ACC112 (cell line): ENCODE data around the gene CD101.

Experiments
- H2AFZ ChIP-seq: fragments of 200-600 bp; sonication (generic); one replicate; pipeline ENCODE4 v1.6.0; 2017; ENCODE audit warnings: antibody characterized with exemption, low read length; ENCODE audit not compliant: unreplicated experiment
- H3K27ac ChIP-seq: fragments of 200-600 bp; sonication (generic); 2 replicates; pipeline ENCODE4 v1.5.1; 2014; ENCODE audit warnings: low read depth, mild to moderate bottlenecking, antibody characterized with exemption, low read length, moderate library complexity
- H3K27me3 ChIP-seq: fragments of 200-600 bp; sonication (generic); 2 replicates; pipeline ENCODE4 v1.6.1; 2014; ENCODE audit warnings: mild to moderate bottlenecking, antibody characterized with exemption, low read length, moderate library complexity, mixed read lengths; ENCODE audit not compliant: insufficient read depth
- H3K36me3 ChIP-seq: fragments of 200-600 bp; sonication (generic); 2 replicates; pipeline ENCODE4 v1.6.1; 2016; ENCODE audit warnings: mild to moderate bottlenecking, antibody characterized with exemption, low read length, moderate library complexity, mixed read lengths; ENCODE audit not compliant: insufficient read depth
- H3K4me1 ChIP-seq: fragments of 200-600 bp; sonication (generic); one replicate; pipeline ENCODE4 v1.6.1; 2016; ENCODE audit warnings: low read length, mixed read lengths; ENCODE audit not compliant: insufficient read depth, unreplicated experiment, control insufficient read depth
- H3K4me3 ChIP-seq: fragments of 200-600 bp; sonication (generic); 2 replicates; pipeline ENCODE4 v1.5.1; 2014; ENCODE audit warnings: mild to moderate bottlenecking, low read depth, low read length
- H3K79me2 ChIP-seq: fragments of 200-600 bp; sonication (generic); one replicate; pipeline ENCODE4 v1.6.0; 2016; ENCODE audit warnings: low read length; ENCODE audit not compliant: control insufficient read depth, unreplicated experiment, insufficient read depth

CD101 gene

DNA sequence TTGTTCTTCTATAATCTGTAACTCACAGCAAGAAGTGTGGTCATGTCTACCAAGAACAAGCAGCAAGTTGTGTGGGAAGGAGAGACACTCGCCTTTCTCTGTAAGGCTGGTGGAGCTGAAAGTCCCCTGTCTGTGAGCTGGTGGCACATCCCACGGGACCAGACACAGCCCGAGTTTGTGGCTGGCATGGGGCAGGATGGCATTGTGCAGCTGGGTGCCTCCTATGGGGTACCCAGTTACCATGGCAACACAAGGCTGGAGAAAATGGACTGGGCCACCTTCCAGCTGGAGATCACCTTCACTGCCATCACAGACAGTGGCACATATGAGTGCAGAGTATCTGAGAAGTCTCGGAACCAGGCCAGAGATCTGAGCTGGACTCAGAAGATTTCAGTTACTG is 15.5 kb downstream of the CD101 start:
- Histone ChIP-seq H2AFZ (no peak overlapping the region), H3K4me1 (peaks cover 21% of the 10 kb centered on the region), H3K27ac (no peak overlapping the region), H3K36me3 (no peaks in the 10 kb centered on the region), H3K4me3 (no peak overlapping the region), H3K79me2 (no peaks in the 10 kb centered on the region), H3K27me3 (no peaks in the 10 kb centered on the region)

DNA sequence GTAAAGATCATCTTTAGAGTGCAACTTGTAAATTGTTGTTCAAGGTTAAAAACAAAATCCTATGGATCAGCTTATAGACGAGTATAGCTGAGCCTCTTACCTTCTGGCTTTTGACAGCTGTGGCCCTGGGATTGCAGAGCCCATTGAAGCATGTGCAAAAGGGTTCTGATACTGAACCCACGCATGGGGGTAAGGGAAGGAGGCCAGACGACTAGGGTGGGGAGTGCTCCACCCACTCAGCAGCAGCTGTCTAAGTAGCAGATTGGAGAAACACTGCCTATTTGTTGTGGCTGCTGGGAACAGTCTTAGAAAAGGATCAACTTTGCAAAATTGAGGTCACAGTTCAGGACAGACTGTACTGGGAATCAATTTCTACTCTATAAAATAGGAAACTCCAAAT is 16.1 kb downstream of the CD101 start:
- no peaks in the 10 kb centered on the region for H3K79me2 ChIP-seq

DNA sequence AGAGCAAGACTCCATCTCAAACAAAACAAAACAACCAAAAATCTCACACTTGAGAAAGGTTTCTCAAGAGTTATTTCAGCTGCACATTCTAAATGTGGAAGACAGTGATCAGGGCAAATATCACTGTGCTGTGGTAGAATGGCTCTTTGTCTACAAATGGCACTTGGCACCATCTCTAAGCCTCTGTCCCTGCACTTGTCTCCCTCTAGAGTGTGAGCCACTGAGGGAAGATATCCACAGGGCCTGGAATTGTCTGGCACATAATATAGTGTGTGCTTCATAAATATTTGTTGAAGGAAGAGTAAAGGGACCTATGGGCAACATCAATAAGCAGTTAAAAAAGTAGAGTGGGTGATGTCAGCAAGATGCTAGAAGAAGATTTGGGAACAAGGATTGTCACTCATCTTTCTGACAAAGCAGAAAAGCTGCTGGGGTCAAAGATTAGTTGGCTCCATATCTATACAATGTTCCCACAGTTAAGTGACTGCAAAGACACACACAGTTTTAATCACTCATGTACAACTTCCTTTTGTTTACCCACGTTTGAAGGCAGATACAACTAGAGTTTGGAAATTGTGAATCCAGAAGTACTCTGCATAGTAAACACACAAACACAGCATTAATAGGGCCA is 19.1 kb downstream of the CD101 start:
- H3K79me2 ChIP-seq = no peaks in the 10 kb centered on the region
- H3K4me3 ChIP-seq = no peak overlapping the region
- peaks cover under 1% of the 10 kb centered on the region for H3K4me1 ChIP-seq
- no peaks in the 10 kb centered on the region for H3K36me3 ChIP-seq
- no peak overlapping the region for H3K27ac ChIP-seq
- H2AFZ ChIP-seq = no peak overlapping the region
- no peaks in the 10 kb centered on the region for H3K27me3 ChIP-seq

More for the DNA sequence above, 16.1 kb downstream of the CD101 start:
- Histone ChIP-seq H2AFZ (no peak overlapping the region), H3K36me3 (no peaks in the 10 kb centered on the region), H3K27me3 (no peaks in the 10 kb centered on the region), H3K4me3 (no peak overlapping the region), H3K4me1 (peaks cover 21% of the 10 kb centered on the region), H3K27ac (no peak overlapping the region)

DNA sequence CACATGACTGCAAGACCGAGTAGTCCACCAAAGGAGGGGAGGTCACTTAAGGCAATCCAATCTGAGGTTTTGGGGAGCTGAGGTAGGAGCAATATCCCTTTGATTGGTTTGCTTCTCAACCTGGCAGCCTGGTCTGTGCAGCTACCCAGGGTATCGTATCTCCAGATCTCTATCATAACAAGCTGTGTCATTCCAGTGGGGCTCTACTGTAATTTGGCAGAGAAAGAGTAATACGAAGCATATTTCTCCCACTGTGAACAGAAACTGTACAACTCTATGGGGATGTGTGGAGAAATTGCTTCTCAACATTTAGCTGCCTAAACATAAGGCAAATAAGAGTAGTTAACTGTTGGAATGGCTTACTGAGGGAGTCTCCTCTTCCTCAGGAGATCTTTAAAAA is 20.6 kb downstream of the CD101 start:
- Histone ChIP-seq H2AFZ (no peak overlapping the region), H3K27ac (no peak overlapping the region), H3K4me1 (peaks cover 12% of the 10 kb centered on the region), H3K4me3 (no peak overlapping the region), H3K36me3 (no peaks in the 10 kb centered on the region), H3K79me2 (no peaks in the 10 kb centered on the region), H3K27me3 (no peaks in the 10 kb centered on the region)

DNA sequence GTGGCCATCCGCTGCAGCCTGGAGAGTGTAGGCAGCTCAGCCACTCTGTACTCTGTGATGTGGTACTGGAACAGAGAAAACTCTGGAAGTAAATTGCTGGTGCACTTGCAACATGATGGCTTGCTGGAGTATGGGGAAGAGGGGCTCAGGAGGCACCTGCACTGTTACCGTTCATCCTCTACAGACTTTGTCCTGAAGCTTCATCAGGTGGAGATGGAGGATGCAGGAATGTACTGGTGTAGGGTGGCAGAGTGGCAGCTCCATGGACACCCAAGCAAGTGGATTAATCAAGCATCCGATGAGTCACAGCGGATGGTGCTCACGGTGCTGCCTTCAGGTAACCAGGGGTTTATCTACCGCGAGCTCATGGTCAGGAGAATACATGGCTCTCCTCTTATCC is 24.0 kb downstream of the CD101 start:
- Histone ChIP-seq H2AFZ (no peak overlapping the region), H3K4me3 (no peak overlapping the region), H3K4me1 (peaks cover 12% of the 10 kb centered on the region), H3K27ac (no peak overlapping the region), H3K36me3 (no peaks in the 10 kb centered on the region), H3K27me3 (no peaks in the 10 kb centered on the region), H3K79me2 (no peaks in the 10 kb centered on the region)

DNA sequence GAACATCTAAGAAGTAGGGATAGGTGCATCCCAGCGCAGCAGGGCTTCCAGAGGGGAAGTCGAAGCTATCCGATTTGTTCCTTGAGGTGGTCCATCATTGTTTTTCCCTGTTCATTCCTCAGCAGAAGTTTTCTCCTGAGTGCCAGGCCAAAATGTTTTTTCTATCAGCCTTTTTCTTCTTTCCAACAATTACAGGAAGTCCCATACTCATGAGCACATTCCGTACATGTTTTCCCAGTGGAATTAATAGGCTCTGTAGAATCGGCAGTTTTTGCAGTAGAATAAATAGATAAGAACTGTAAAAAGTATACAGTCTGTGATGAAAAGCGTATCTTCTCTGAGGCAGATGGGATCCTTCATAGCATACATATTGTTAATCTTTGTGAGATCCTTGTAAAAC is 24.8 kb downstream of the CD101 start:
- peak overlapping the region; percentile 76 for H2AFZ ChIP-seq
- no peak overlapping the region for H3K4me3 ChIP-seq
- peaks cover 12% of the 10 kb centered on the region for H3K4me1 ChIP-seq
- peak overlapping the region; percentile 37; the same call in 1 of the 2 replicates for H3K27ac ChIP-seq
- no peaks in the 10 kb centered on the region for H3K27me3 ChIP-seq
- H3K36me3 ChIP-seq = no peaks in the 10 kb centered on the region
- no peaks in the 10 kb centered on the region for H3K79me2 ChIP-seq

DNA sequence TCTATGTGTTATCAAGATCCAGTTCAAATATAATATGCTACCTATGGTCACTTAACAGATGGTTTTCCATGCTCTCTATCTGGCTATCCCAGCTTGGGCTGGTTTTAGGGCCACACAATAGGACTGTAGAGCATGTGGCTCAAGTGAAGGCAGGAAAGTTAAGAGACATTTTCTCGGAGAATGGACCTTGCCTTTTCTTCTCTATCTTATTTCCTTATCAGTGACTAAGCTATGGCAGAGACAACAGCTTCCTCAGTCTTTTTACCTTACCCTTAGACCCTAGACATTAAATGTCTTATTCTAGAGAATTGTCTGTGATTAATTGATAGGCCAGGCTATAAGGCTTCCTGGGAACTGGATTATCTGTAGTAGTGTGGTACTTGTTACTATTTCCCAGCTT is 28.1 kb downstream of the CD101 start:
- no peak overlapping the region for H3K4me3 ChIP-seq
- H3K27me3 ChIP-seq = no peaks in the 10 kb centered on the region
- H3K27ac ChIP-seq = no peak overlapping the region
- H3K36me3 ChIP-seq = no peaks in the 10 kb centered on the region
- no peak overlapping the region for H2AFZ ChIP-seq
- peaks cover 12% of the 10 kb centered on the region for H3K4me1 ChIP-seq
- H3K79me2 ChIP-seq = no peaks in the 10 kb centered on the region

DNA sequence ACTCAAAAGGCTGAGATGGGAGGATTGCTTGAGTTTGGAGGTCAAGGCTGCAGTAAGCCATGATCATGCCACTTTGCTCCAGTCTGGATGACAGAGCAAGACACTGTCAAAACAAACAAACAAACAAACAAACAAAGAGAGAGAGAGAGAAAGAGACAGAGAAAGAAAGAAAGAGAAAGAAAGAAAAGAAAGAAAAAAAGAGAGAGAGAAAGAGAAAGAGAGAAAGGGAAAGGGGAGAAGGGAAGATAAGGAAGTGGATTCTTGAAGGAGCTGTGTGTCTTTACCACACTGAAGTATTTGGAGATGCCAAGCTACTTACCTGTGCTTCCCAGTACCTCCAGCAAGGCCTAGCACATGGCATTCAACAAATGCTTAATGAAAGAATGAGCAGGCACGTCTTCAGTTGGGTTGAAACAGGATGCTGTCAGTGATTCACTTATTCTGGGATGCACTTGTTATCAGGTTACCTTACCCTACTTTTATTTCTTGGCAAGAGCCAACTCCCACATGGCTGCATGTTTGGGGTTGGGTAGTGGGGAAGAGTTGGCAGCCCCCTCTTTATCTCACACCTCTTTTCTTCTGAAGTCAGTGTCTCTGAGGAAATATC is 28.8 kb downstream of the CD101 start:
- Histone ChIP-seq H3K27ac (no peak overlapping the region), H3K4me1 (peaks cover 12% of the 10 kb centered on the region), H3K79me2 (no peaks in the 10 kb centered on the region), H3K36me3 (no peaks in the 10 kb centered on the region), H3K4me3 (no peak overlapping the region), H2AFZ (no peak overlapping the region), H3K27me3 (no peaks in the 10 kb centered on the region)

DNA sequence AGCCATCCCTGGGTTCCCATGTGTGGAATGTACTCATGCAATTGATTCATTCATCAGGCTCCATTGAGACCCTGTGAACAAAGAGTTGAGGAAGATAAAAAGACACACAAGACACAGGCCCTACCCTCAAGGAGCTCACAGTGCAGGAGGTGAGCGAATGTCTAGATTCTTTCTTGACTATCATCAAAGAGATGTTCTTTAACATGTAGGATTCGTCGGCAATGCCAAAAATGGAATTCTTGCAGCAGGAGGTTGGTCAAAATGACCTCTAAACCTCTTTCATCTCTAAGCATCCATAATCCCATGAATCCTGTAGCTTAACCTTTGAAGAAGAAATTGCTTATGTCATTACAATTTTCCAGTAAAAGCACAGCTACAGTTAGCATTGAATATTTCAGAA is 30.7 kb downstream of the CD101 start:
- Histone ChIP-seq H3K36me3 (no peaks in the 10 kb centered on the region), H3K27me3 (no peaks in the 10 kb centered on the region), H3K4me1 (peaks cover 4% of the 10 kb centered on the region), H3K4me3 (no peak overlapping the region), H2AFZ (no peak overlapping the region), H3K79me2 (no peaks in the 10 kb centered on the region), H3K27ac (no peak overlapping the region)

DNA sequence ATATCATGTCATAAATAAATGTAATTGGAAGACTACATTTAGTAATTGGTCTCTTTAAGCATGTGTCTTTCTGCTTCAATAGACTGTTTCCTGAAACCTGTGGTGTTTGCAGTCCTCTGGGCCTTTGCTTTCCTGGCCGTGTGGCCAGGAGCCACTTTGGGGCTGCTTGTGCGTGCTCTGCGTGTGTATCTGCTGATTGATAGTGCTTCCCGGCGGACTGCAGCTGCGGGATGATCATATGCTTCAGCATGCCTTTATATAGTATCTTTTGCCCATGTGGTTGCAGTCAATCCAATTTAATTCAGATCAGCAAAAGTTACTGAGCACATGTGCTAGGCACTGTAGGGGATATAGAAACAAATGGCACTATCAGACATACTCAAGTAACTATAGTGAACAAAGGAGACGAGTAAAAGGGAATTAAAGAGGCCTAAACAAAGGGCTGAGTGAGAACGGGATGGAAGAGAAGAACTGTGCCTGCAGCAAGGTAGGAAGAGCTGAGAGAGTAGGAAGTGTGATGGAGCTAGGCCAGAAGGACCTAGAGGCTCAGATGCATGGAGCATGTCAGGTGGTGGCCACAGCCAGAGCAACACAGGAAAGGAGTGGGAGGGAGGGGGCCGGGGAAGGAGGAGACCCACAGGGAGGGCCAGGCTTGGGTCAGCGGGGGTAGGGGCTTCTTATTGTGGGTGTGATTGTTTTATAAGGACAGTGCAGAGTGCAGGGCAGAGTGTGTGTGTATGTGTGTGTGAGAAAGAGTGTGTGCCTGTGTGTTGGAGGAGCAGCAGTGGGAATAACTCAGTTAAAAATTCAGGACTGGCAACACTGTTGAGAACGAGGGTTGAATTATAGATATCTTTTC is 31.4 kb downstream of the CD101 start:
- Histone ChIP-seq H3K27ac (no peak overlapping the region), H3K27me3 (no peaks in the 10 kb centered on the region), H3K4me1 (peaks cover 4% of the 10 kb centered on the region), H3K4me3 (no peak overlapping the region), H3K79me2 (no peaks in the 10 kb centered on the region), H2AFZ (no peak overlapping the region), H3K36me3 (no peaks in the 10 kb centered on the region)

DNA sequence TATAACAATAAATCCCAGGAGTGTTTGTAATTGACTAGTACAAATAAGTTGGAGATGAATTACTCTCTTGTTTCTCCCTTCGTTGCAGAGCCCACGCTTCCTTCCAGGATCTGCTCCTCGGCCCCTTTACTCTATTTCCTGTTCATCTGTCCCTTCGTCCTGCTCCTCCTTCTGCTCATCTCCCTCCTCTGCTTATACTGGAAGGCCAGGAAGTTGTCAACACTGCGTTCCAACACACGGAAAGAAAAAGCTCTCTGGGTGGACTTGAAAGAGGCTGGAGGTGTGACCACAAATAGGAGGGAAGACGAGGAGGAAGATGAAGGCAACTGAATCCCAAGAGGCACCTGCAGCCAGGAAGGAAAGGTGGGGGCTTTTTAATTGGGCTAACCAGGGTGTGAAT is 32.2 kb downstream of the CD101 start:
- no peak overlapping the region for H3K27ac ChIP-seq
- no peaks in the 10 kb centered on the region for H3K36me3 ChIP-seq
- no peak overlapping the region for H3K4me3 ChIP-seq
- H3K4me1 ChIP-seq = peaks cover 4% of the 10 kb centered on the region
- no peaks in the 10 kb centered on the region for H3K27me3 ChIP-seq
- no peak overlapping the region for H2AFZ ChIP-seq
- no peaks in the 10 kb centered on the region for H3K79me2 ChIP-seq
